HCT116 (cell line): ENCODE results near the gene CHCHD3. TPM values are rescaled to one million over a fixed set of nuclear protein-coding genes. Genes with fewer than 3 reads are reported as not detected.

Experiments used
- ATAC-seq: fragments of 200-7000 bp; cut with Tn5 transposase; 2 replicates; pipeline ENCODE4 v1.9.1; 2020; ENCODE audit warnings: mild to moderate bottlenecking, moderate library complexity
- BruUV-seq: library from RNA; stranded (reverse); fragments of 400-500 nt; replicated peaks from 2 replicates; lab custom pipeline; 2021; lab: Mats Ljungman, UMichigan
- CTCF ChIA-PET: fragments of 300-600 bp; sonication (Branson Sonifier 250); formaldehyde crosslinking; loops from one replicate; lab custom pipeline; 2021; ENCODE audit warnings: antibody characterized with exemption; lab: Charles Lee
- POLR2A ChIA-PET: fragments of 300-600, 350-600 bp; sonication (Branson Sonifier 250); formaldehyde crosslinking; loops from one replicate; lab custom pipeline; 2021; ENCODE audit warnings: antibody characterized with exemption; lab: Charles Lee
- RAD21 ChIA-PET, 2 experiments: fragments of 300-600 bp; sonication (Branson Sonifier 250); formaldehyde crosslinking; loops; one replicate each; lab custom pipeline; 2023; ENCODE audit warnings: low total read pairs in 2 of 2; ENCODE audit not compliant: uncharacterized antibody in 2 of 2, unreplicated experiment in 2 of 2, low non-redundant PET in 1 of 2; lab: Charles Lee
- DNase-seq: peaks from one replicate; pipeline ENCODE4 v3.0.0-alpha.2; 2010; ENCODE audit warnings: low read depth, low spot score
- H2AFZ ChIP-seq: fragments of 200-600 bp; shearing (Covaris generic), sonication (generic); 2 replicates; pipeline ENCODE4 v1.6.1; 2017; ENCODE audit warnings: low read depth, mixed run types, mixed read lengths, antibody characterized with exemption, low read length; ENCODE audit not compliant: poor library complexity, severe bottlenecking
- H3K27ac ChIP-seq: 2 replicates; pipeline ENCODE4 v1.5.1; 2012; ENCODE audit warnings: low read depth, low read length
- H3K27me3 ChIP-seq: fragments of 200-600 bp; sonication (generic); 2 replicates; pipeline ENCODE4 v1.6.1; 2016; ENCODE audit warnings: mixed run types, low read length, mixed read lengths; ENCODE audit not compliant: insufficient read depth
- H3K36me3 ChIP-seq, 2 experiments: fragments of 200-500 bp in 1 of 2; fragments of 200-600 bp in 1 of 2; sonication (Bioruptor generic) in 1 of 2; sonication (generic) in 1 of 2; 2 replicates each; pipeline versions ENCODE4 v1.5.1 to v1.6.1; 2014 to 2016; ENCODE audit warnings: low read length in 2 of 2, inconsistent platforms in 1 of 2, mixed read lengths in 1 of 2, mixed run types in 1 of 2; ENCODE audit not compliant: insufficient read depth in 2 of 2, control insufficient read depth in 1 of 2
- H3K4me1 ChIP-seq, 2 experiments: fragments of 200-600 bp in 1 of 2; sonication (generic) in 1 of 2; 2 replicates each; pipeline versions ENCODE4 v1.5.1 to v1.6.1; 2012 to 2017; ENCODE audit warnings: low read length in 2 of 2, inconsistent platforms in 1 of 2, mild to moderate bottlenecking in 1 of 2, mixed read lengths in 1 of 2, mixed run types in 1 of 2, moderate library complexity in 1 of 2; ENCODE audit not compliant: insufficient read depth in 2 of 2, control insufficient read depth in 1 of 2
- H3K4me2 ChIP-seq: fragments of 200-600 bp; sonication (generic); 2 replicates; pipeline ENCODE4 v1.6.1; 2017; ENCODE audit warnings: mixed run types, low read length, mixed read lengths
- H3K4me3 ChIP-seq, 2 experiments: fragments of 200-600 bp in 1 of 2; sonication (generic) in 1 of 2; replicated peaks in 1 of 2; 2 replicates each; pipeline ENCODE4 v1.5.1; 2011 to 2016; ENCODE audit warnings: low read length in 2 of 2, control low read depth in 1 of 2, low read depth in 1 of 2, mild to moderate bottlenecking in 1 of 2, mixed read lengths in 1 of 2, mixed run types in 1 of 2
- H3K79me2 ChIP-seq: fragments of 200-600 bp; sonication (generic); 2 replicates; pipeline ENCODE4 v1.6.1; 2017; ENCODE audit warnings: mild to moderate bottlenecking, mixed run types, low read length, moderate library complexity, mixed read lengths; ENCODE audit not compliant: insufficient read depth
- H3K9ac ChIP-seq: fragments of 200-600 bp; sonication (generic); 2 replicates; pipeline ENCODE4 v1.6.1; 2016; ENCODE audit warnings: low read length, mixed read lengths
- H3K9me2 ChIP-seq: fragments of 200-600 bp; sonication (generic), shearing (Covaris generic); 2 replicates; pipeline ENCODE4 v1.6.1; 2017; ENCODE audit warnings: mixed run types, mild to moderate bottlenecking, moderate library complexity; ENCODE audit not compliant: insufficient read depth
- H3K9me3 ChIP-seq, 2 experiments: fragments of 200-500 bp in 1 of 2; fragments of 200-600 bp in 1 of 2; sonication (Bioruptor generic) in 1 of 2; sonication (generic) in 1 of 2; 2 replicates each; pipeline ENCODE4 v1.6.1; 2014 to 2017; ENCODE audit warnings: low read length in 2 of 2, mixed read lengths in 2 of 2, inconsistent platforms in 1 of 2, low read depth in 1 of 2, mild to moderate bottlenecking in 1 of 2, mixed run types in 1 of 2, moderate library complexity in 1 of 2; ENCODE audit not compliant: control insufficient read depth in 1 of 2, insufficient read depth in 1 of 2
- H4K20me1 ChIP-seq: fragments of 200-600 bp; sonication (generic), shearing (Covaris generic); 2 replicates; pipeline ENCODE4 v1.6.1; 2017; ENCODE audit warnings: mixed run types, mild to moderate bottlenecking, moderate library complexity; ENCODE audit not compliant: insufficient read depth
- FOSL1 ChIP-seq: IDR thresholded peaks from 2 replicates; pipeline ENCODE4 v1.6.1; 2012; ENCODE audit warnings: low read depth
- JUND ChIP-seq: IDR thresholded peaks from 2 replicates; pipeline ENCODE4 v1.6.1; 2012
- POLR2A ChIP-seq: IDR thresholded peaks from 2 replicates; pipeline ENCODE4 v1.7.0; 2011; ENCODE audit warnings: borderline replicate concordance; ENCODE audit not compliant: insufficient read depth, insufficient read length; ENCODE audit errors: extremely low read depth
- RAD21 ChIP-seq: IDR thresholded peaks from 2 replicates; pipeline ENCODE4 v1.6.1; 2012; ENCODE audit warnings: low read depth, mild to moderate bottlenecking
- SIN3A ChIP-seq: IDR thresholded peaks from 2 replicates; pipeline ENCODE4 v1.6.1; 2012; ENCODE audit warnings: low read depth
- SP1 ChIP-seq: IDR thresholded peaks from 2 replicates; pipeline ENCODE4 v1.6.1; 2012; ENCODE audit warnings: low read depth
- ZFX ChIP-seq: fragments of 450-650 bp; IDR thresholded peaks from 2 replicates; pipeline ENCODE4 v1.6.1; 2017
- intact Hi-C: fragments of 100-400 bp; cut with micrococcal nuclease; formaldehyde crosslinking; loops from 2 replicates; pipeline ENCODE4 v1.10.0; 2022
- total RNA-seq: library from RNA; stranded (reverse); gene quantifications from one replicate; pipeline ENCODE4 v1.2.1, GENCODE V29; 2021; ENCODE audit not compliant: unreplicated experiment

The CHCHD3 gene
- total RNA-seq, 1 experiment from 2014 or later: 73.5 TPM

- no peak overlapping the region for H3K9ac ChIP-seq
- H3K27me3 ChIP-seq: no peaks in the 10 kb centered on the region
- H4K20me1 ChIP-seq: no peaks in the 10 kb centered on the region
- no peaks in the 10 kb centered on the region for H3K79me2 ChIP-seq
- H3K27ac ChIP-seq: no peak overlapping the region
- no peak overlapping the region for H3K4me2 ChIP-seq
- no TSS peak for BruUV-seq
- intact Hi-C loops: no loop called here
- DNase-seq (no peak), ATAC-seq (no peak)
- no peaks in the 10 kb centered on the region for H3K9me2 ChIP-seq
- H3K9me3 ChIP-seq: no peaks in the 10 kb centered on the region
- ChIA-PET POLR2A (no interaction called here), CTCF (no interaction called here), RAD21 (no interaction called here)
- H2AFZ ChIP-seq: no peak overlapping the region
- H3K4me3 ChIP-seq: no peak overlapping the region
- no peaks in the 10 kb centered on the region for H3K36me3 ChIP-seq
- TF ChIP-seq JUND (no peak), RAD21 (no peak), ZFX (no peak), SIN3A (no peak), SP1 (no peak), POLR2A (no peak)
- no peaks in the 10 kb centered on the region for H3K4me1 ChIP-seq
Measured at GRCh38 chr7:132757783-132758182, 324.1 kb downstream of the CHCHD3 start.

DNA sequence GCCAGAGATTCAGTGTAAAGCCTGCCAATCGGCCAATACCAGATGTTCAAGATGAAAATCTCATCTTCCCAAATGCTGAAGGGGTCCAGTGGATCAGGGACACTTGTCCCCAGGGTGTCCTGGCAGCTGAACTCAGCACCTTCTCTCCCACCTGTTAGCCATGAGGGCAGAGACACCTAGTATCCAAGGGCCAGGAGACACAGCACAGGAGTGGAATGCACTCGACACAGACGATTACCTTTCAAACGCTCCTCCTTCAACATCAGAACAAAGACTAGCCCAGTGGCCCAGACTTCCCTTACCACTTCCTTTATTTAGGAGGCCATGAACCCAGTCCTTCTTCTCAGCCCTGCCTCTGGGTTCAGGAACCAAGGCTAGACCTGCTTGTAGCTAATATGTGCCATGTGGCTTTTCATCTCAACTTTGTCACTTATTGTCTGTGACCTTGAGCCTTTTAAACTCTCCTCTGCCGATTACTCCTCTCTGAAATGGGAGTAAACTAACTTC lies 325.4 kb downstream of the CHCHD3 start:
- BruUV-seq: no TSS peak
- Histone ChIP-seq H3K9me2 (no peaks in the 10 kb centered on the region), H3K79me2 (no peaks in the 10 kb centered on the region), H3K9me3 (no peaks in the 10 kb centered on the region), H2AFZ (no peak overlapping the region), H3K4me1 (no peaks in the 10 kb centered on the region), H3K4me2 (no peak overlapping the region), H3K4me3 (no peak overlapping the region), H3K36me3 (no peaks in the 10 kb centered on the region), H3K9ac (no peak overlapping the region), H3K27ac (no peak overlapping the region), H3K27me3 (no peaks in the 10 kb centered on the region), H4K20me1 (no peaks in the 10 kb centered on the region)
- no peak for ATAC-seq
- no peak for TF ChIP-seq FOSL1
- POLR2A ChIA-PET: no interaction called here
- DNase-seq: no peak
- CTCF ChIA-PET: no interaction called here
- RAD21 ChIA-PET: no interaction called here
- intact Hi-C loops: no loop called here
